Measurements from ENCODE around the gene LRRC61.
A peak's percentile ranks its signal among the peaks of the same experiment; 100 is the strongest.

Gene LRRC61

GRCh38 chr7:150351587-150352194 is 28.5 kb downstream of the LRRC61 start:
- H3K4me1 ChIP-seq = no peaks in the 10 kb centered on the region
- no peak overlapping the region for H3K27ac ChIP-seq

GRCh38 chr7:150355666-150356059 is 32.5 kb downstream of the LRRC61 start:
- Histone ChIP-seq H2AFZ (no peak overlapping the region), H3K27me3 (ENCODE audit: control insufficient read depth, insufficient read depth, low read length) (no peaks in the 10 kb centered on the region), H3K27ac (no peak overlapping the region), H3K9ac (no peak overlapping the region), H3K79me2 (no peaks in the 10 kb centered on the region), H3K4me1 (no peaks in the 10 kb centered on the region), H3K4me2 (ENCODE audit: low read length) (no peak overlapping the region), H3K36me3 (ENCODE audit: control insufficient read depth, insufficient read depth, low read length) (no peaks in the 10 kb centered on the region), H3K9me3 (ENCODE audit: control insufficient read depth, low read length) (no peaks in the 10 kb centered on the region), H3K4me3 (ENCODE audit: low read depth, low read length) (no peak overlapping the region)
- no peak for TF ChIP-seq CTCF (IDR thresholded peaks at IDR 0.05)

More at GRCh38 chr7:150351587-150352194, 28.5 kb downstream of the LRRC61 start:
- no peak overlapping the region for H3K4me2 ChIP-seq (ENCODE audit: low read length)
- H3K4me3 ChIP-seq (ENCODE audit: low read depth, low read length) = no peak overlapping the region
- TF ChIP-seq CTCF (IDR thresholded peaks at IDR 0.05) = no peak
- no peaks in the 10 kb centered on the region for H3K79me2 ChIP-seq
- H3K27me3 ChIP-seq (ENCODE audit: control insufficient read depth, insufficient read depth, low read length) = no peaks in the 10 kb centered on the region
- H3K9me3 ChIP-seq (ENCODE audit: control insufficient read depth, low read length) = no peaks in the 10 kb centered on the region
- no peak overlapping the region for H2AFZ ChIP-seq
- no peaks in the 10 kb centered on the region for H3K36me3 ChIP-seq (ENCODE audit: control insufficient read depth, insufficient read depth, low read length)
- no peak overlapping the region for H3K9ac ChIP-seq

- H3K27ac ChIP-seq = no peak overlapping the region
- no peaks in the 10 kb centered on the region for H3K27me3 ChIP-seq (ENCODE audit: control insufficient read depth, insufficient read depth, low read length)
- H3K9me3 ChIP-seq (ENCODE audit: control insufficient read depth, low read length) = no peaks in the 10 kb centered on the region
- no peak overlapping the region for H3K4me2 ChIP-seq (ENCODE audit: low read length)
- H2AFZ ChIP-seq = no peak overlapping the region
- no peaks in the 10 kb centered on the region for H3K79me2 ChIP-seq
- no peak overlapping the region for H3K9ac ChIP-seq
- no peaks in the 10 kb centered on the region for H3K4me1 ChIP-seq
- TF ChIP-seq CTCF (IDR thresholded peaks at IDR 0.05) = peak; percentile 80
- H3K36me3 ChIP-seq (ENCODE audit: control insufficient read depth, insufficient read depth, low read length) = no peaks in the 10 kb centered on the region
- H3K4me3 ChIP-seq (ENCODE audit: low read depth, low read length) = no peak overlapping the region
Observed at GRCh38 chr7:150356265-150356897, 33.2 kb downstream of the LRRC61 start.

GRCh38 chr7:150357270-150357669 is 34.1 kb downstream of the LRRC61 start:
- no peaks in the 10 kb centered on the region for H3K4me1 ChIP-seq
- H2AFZ ChIP-seq = no peak overlapping the region
- no peaks in the 10 kb centered on the region for H3K27me3 ChIP-seq (ENCODE audit: control insufficient read depth, insufficient read depth, low read length)
- no peaks in the 10 kb centered on the region for H3K9me3 ChIP-seq (ENCODE audit: control insufficient read depth, low read length)
- H3K9ac ChIP-seq = no peak overlapping the region
- no peak overlapping the region for H3K4me2 ChIP-seq (ENCODE audit: low read length)
- TF ChIP-seq CTCF (IDR thresholded peaks at IDR 0.05) = no peak
- H3K79me2 ChIP-seq = no peaks in the 10 kb centered on the region
- H3K36me3 ChIP-seq (ENCODE audit: control insufficient read depth, insufficient read depth, low read length) = no peaks in the 10 kb centered on the region
- H3K4me3 ChIP-seq (ENCODE audit: low read depth, low read length) = no peak overlapping the region
- H3K27ac ChIP-seq = no peak overlapping the region
